ENCODE measurements around the gene BBS9.

Gene BBS9

DNA sequence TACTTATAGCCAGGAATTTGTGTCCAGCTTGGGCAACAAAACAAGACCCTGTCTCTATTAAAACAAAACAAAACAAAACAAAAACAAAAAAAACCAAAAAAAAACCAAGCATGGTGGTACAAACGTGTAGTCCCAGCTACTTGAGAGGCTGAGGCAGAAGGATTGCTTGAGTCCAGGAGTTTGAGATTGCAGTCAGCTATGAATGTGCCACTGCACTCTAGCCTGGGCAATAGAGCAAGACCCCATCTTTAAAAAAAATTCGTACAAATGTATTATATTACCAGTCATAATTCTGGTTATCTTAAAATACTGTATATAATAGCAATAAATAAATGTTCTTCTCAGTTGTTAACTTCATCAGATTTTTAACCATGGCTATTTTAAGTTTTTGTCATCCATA, 2.3 kb upstream of the BBS9 start:
- no peak for DNase-seq (ENCODE audit: low read depth)

DNA sequence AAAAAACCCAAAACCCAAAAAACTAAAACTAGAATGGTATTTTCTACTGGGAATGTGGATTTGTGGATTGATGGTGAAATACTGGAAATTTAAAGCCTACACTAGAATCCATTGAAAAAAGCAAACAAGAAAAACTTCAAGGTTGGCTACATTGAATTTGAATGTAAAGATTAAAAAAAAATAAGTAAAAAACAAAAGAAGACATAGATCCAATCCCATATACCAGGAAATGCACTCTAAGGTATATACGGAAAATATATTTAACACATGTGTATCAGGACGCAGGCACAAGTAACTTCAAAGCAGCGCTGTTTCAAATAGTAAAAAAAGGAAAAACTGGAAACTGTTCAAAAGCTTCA, 754 bp upstream of the BBS9 start:
- DNase-seq (ENCODE audit: low read depth): no peak

DNA sequence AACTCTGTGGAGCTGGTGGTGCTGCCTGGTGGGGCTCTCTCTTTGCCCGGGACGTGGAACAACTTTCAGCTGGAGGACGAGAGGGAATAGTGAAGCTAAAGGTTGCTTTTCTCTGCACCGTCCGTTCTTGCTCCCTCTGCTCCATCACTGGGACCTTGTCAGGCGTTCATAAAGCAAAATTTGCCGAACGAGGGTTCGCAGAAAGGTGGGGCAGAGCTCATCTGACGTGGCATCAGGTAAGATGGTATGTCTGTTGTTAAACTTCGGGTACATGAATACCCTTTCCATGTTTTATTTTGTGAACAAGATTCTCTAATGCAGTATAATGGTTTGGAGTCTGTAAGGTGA, 416 bp downstream of the BBS9 start:
- DNase-seq (ENCODE audit: low read depth): peak; percentile 4

DNA sequence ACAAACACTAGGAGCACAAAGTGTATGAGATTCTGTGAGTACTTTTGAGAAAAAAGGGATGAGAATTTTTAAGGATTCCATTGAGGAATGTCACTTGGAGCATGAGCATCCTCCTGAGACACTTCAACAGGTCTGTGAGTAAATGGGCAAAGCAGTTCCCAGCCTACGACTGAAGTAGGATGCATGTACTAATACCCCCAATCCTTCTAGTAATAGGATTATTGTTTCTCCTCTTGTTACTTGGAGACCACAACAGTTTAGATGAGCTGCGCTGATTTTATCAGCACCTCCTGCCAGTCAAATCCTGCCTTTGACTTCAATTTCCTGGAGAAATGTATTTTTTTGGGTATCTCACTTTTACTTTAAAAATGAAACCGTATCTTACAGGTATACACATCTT, 820 bp downstream of the BBS9 start:
- peak; percentile 6 for DNase-seq (ENCODE audit: low read depth)

DNA sequence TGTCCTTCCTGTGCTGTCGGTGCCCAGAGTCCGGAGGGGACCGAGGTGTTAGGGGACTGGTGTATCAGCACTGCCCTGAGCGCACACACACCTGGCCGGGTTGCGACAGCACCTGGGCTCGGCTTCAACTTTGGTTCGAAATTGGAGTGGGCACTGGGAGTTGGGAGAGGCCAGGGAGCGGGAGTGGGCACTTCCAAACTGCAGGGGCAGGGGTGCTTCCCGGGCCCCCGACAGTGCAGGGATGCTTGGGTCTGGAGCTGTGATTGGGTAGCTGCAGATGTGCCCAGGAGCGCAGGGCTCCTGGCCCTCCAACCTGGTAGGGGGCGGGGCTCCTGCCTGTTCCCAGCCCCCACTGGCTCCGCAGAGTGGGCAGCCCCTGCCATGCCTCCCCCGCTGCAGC, 7.7 kb downstream of the BBS9 start:
- DNase-seq (ENCODE audit: low read depth): no peak

DNA sequence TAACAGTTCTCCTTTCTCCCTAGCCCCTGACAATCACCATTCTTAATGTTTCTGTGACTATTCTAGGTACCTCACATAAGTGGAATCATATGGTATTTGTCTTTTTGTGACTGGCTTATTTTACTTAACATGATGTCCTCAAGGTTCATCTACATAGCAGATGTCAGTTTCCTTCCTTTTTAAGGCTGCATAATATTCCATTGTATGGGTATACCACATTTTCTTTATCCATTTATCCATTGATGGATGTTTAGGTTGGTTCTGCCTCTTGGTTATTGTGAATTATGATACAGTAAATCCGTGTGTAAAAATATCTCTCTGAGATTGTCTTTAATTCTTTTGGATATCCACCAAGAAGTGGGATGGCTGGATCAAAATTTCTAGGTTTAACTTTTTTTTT, 13.2 kb downstream of the BBS9 start:
- no peak for DNase-seq (ENCODE audit: low read depth)

DNA sequence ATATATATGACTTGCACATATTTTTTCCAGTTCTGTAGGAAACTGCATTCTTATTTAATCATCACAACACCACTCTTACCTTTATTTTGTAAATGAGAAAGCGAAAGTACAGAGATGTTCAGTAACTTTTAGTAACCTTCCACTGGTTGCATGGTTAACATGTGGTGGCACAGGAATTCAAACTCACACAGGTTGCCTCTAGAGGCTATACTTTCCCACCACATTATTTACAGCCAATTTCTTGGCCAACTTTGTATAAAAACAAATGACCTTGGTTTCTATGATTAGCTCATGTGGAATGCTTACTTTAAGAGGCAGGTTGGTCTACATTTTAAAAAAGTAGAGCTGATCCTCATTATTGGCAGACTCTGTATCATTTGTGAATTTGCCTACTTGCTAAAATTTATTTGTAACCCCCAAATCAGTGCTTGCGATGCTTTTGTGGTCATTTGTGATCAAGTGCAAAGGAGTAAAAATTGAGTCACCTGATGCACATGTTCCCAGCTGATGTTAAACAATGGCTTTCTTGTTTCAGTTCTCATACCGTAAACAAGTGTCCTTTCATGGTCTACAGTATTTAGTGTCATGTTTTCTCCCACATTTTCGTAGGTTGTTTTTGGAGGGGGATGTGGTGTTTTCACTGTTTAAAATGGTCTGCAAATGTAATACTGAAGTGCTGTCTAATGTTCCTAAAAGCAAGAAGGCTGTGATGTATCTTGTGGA, 14.8 kb downstream of the BBS9 start:
- peak; percentile 72 for DNase-seq (ENCODE audit: low read depth)

DNA sequence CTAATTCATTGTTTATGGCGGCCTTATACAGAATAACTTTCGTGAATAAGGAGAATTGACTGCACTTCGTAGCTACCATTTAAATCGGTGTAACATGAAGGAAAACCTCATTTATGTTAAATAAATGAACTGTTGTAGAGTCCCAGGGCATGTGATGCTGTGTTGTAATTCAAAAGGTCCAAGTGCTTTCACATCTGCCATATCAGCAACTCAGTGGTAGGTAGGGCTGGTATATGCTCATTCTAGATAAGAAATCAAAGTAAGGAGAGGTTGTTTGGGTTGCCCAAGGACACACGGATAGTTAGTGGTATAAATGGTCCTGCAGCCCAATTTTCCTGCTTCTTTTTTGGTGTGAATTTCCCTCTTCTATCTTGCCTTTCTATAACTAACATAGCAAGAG, 15.8 kb downstream of the BBS9 start:
- no peak for DNase-seq (ENCODE audit: low read depth)

DNA sequence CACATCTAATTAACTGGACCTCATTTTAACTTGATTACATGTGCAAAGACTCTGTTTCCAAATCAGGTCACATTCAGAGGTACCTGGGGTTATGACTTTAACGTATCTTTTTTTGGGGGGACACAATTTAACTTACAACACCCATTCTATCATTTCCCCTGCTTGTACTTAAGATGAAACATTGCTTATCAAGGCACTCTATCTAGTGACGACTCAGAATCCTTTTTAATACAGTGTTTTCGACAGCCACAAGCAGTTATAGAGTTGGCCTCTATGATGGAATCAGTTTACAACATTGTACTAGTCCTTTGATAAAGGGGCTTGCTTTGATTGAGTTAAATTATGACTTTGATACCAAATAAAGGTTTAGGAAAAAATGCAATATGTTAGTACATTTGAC, 22.7 kb downstream of the BBS9 start:
- no peak for DNase-seq (ENCODE audit: low read depth)

DNA sequence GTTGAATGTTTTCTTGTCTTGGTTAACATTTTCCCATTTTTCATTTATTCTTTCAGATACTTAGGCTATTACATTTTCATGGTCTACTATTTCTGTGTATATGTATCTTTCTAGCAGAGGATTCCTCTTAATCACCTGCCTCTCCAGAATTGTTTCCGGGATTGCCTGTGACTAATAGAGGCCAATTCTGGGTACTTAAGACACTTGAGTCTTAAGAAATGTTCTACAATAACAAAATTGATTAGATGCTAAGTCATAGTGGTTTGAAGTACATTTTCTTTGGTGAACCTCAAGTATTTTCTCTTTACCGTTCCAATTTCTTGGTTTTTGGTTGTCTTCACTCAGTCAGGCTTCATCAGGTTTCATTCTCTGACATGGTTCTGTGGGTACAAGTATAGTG, 26.4 kb downstream of the BBS9 start:
- DNase-seq (ENCODE audit: low read depth): peak; percentile 79

DNA sequence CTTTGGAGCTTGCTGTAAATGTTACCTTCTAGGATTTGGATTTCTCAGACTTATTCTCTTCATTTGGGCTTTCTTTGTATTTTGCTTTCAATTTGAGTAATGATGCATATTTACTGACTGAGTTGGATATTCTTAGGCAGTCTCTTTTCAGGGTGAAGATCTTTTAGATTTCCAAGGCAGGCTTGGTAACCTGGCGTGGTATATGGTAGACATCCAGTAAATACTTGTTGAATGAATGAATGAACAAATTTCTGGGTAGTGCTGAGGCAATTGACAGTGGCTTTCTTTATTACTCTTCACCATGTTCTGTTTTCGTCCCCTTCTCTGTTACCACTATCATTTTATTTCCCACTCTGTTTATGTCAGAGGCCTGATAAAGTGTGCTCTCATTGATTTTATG, 27.1 kb downstream of the BBS9 start:
- DNase-seq (ENCODE audit: low read depth): no peak

DNA sequence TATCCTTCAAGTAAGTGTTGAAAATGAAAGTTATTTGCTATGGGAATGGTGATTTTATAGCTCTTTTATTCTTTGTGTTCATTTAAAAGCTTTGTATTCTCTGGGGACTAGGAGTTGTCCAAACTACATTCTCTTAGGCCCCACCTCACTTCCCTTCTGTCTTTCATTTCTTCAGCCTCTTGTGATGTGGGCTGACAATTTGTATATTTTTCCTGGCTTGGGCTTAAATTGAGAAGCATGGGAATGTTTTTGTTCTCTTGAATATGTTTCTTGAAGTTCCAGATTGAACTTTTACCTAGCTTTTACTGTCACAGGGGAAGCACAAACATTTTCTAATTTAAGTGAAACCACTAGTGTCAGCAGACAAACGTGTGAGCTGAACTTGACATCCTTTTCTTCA, 27.9 kb downstream of the BBS9 start:
- DNase-seq (ENCODE audit: low read depth): peak; percentile 28

DNA sequence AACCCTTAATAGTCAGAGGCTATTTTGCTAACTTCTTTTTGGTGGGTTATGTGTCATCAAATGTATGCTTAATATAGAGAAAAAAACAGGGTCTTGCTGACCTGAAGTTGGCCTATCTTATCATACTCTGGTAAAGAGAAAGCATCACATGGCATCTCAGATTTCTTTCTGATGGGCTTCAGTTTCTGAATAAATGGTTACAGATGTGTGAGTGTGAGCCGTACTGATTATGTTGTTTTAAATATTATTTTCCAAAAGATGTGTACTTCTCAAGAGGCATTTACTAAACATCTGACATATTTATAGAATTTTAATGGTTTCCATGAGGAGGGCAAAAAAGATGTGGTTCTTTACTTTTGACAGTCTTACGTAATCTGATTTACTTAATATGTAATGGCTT, 28.4 kb downstream of the BBS9 start:
- DNase-seq (ENCODE audit: low read depth): peak; percentile 33

DNA sequence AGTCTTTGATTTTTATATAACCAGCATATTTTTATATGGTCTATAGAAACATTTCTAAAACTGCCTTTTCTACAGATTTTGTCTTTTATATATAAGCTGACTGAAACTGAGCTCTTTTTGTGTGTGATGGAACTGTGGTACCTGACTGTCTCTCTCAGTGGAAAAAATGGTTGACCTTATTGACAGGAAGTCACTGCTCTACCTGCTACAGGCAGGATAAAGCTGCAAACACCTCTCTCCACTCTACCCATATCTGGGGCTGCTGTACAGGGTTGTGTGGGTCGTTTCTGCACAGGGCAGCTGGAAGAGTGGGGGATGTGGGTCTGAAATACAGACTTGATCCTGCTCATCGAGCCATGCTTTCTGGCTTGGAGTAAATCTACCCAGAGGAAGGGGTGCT, 48.5 kb downstream of the BBS9 start:
- DNase-seq (ENCODE audit: low read depth): no peak

DNA sequence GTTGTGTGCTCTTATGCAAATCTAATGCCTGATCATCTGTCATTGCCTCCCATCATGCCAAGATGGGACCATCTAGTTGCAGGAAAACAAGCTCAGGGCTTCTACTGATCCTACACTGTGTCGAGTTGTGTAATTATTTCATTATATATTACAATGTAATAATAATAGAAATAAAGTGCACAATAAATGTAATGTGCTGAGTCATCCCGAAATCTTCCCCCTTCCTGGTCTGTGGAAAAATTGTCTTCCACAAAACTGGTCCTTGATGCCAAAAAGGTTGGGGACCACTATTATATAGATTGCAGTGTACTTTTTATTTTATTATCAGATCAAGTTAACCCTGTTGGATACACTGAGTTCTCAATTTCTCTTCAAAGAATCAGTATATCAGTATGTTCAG, 50.2 kb downstream of the BBS9 start:
- DNase-seq (ENCODE audit: low read depth): no peak

DNA sequence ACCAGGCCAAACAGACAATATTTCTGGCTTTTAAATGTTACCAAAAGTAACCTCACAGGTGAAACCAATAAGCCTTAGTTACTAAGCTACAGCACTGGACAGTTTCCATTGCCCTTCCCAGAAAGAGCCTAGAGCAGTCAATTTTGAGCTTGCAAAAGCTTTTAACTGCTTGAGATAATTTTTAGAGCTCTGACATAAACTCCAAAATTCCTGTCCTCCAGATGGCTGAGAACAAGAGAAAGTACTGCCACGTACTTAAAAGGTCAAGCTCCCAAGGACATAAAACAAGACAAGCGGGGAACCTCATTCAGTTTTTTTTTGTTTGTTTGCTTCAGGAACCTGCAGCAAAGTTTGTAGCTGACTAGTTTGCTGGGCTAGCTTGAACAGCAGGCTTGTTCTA, 54.1 kb downstream of the BBS9 start:
- DNase-seq (ENCODE audit: low read depth): no peak

DNA sequence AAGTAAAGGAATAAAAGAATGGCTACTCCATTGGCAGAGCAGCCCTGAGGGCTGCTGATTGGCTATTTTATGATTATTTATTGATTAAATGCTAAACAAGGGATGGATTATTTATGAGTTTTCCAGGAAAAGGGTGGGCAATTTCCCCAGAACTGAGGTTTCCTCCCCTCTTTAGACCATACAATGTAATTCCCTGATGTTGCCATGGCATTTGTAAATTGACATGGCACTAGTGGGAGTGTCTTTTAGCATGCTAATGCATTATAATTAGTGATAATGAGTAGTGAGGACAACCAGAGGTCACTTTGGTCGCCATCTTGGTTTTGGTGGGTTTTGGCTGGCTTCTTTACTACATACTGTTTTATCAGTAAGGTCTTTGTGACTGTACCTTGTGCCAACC, 55.5 kb downstream of the BBS9 start:
- no peak for DNase-seq (ENCODE audit: low read depth)

DNA sequence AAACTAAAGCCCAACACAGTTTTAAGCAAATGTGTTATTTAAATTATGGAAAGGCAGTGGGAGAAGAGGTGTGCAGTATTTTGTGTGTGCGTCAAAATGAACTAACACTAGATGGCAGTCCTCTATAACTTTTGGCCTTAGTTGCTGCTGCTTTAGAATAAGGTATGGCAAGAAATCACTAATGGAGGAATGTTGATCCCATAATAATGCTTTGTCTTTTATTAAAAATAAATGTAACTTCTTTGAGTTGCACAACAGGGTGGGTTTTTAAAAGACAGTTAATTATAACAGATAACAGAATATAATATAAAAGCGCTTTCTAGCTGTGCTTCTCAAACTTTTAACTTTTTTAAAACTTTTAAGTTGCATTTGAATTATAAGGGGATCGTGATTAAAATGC, 56.4 kb downstream of the BBS9 start:
- peak; percentile 62 for DNase-seq (ENCODE audit: low read depth)

DNA sequence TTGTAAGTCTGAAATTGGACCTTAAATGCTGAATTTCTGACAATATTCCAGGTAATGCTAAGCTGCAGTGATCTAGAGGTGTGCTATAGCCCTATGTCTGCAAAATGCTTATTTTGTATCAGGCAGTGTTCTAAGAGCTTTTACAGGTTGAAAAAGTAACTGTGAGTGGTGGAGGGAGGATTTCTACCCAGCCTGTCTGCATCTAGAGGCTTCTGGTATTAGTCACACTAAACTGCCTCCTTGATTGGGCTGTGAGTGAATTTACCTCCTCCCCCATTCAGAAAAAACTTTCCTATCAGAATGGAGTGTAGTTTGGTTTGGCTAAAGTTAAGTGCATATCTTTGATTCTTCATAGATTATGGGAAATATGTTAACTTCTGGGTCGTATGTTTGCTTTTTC, 56.8 kb downstream of the BBS9 start:
- DNase-seq (ENCODE audit: low read depth): peak; percentile 81

DNA sequence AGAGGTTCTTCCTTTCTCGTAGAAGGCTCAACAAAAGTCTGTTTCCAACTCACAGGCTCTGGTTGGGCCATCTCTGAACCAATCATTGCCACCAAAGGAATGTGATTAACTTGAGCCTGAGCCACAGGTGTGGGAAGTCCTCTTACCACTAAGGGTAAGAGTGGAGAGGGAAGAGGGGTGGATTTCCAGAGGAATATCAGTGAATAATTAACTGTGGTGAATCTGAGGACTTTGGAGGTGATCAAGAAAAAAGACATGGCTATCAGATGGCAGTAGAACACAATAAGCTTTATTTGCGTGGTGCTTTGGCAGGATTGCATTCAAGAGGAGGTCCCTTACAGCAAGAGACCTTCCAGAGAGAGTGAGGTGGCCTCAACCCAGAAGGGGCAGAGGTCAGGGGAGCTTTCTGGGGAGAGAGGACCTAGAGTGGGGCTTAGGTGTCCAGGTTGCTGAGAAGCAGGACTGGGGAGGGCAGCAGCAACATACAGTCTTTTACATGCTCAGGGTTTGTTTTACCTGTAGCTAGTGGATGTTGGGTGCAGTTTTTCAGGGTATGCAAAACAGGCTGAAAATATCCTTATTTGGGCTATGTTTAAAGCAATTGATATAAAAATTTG, 61.4 kb downstream of the BBS9 start:
- no peak for DNase-seq (ENCODE audit: low read depth)

DNA sequence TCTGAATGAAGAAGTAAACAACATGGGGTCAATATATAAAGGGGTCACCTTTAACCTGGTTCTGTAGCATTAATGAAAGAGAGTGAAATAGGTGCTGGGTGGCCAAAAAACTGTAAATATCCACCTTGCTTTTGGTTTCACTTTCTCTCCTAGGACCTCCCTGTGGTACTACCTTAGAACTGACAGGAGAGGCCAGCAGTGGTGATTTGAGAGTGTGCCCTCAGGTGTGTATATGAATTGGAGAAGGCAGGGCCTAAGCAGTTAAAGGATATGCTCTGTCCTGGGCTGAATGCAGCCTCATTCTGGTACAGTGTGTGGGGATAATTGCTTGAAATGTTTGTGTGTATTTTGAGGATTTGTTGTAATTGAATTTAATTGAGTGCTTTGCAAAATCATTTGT, 62.0 kb downstream of the BBS9 start:
- no peak for DNase-seq (ENCODE audit: low read depth)

DNA sequence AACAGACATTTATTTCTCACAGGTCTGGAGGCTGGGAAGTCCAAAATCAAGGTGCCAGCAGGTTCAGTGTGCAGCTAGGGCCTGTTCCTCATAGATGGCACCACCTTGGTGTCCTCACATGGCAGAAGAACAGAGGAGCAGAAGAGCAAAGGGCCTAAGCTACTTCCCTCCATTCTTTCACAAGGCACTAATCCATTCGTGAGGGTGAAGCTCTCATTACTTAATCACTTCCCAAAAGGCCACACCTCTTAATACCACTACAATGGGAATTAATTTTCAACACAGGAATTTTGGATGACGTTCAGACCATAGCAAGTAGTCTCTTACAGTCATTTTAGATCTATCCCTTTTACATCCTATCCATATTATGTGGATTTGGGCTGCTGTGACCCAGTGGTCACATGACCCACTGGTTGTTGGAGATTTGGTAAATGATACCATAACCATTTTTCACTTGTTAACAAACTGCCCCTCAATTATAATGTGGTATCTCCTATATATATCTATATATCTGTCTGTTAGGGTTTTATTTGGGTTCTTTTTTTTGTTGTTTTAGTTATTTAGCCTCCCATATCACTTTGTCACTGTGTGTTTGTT, 63.4 kb downstream of the BBS9 start:
- DNase-seq (ENCODE audit: low read depth): no peak

DNA sequence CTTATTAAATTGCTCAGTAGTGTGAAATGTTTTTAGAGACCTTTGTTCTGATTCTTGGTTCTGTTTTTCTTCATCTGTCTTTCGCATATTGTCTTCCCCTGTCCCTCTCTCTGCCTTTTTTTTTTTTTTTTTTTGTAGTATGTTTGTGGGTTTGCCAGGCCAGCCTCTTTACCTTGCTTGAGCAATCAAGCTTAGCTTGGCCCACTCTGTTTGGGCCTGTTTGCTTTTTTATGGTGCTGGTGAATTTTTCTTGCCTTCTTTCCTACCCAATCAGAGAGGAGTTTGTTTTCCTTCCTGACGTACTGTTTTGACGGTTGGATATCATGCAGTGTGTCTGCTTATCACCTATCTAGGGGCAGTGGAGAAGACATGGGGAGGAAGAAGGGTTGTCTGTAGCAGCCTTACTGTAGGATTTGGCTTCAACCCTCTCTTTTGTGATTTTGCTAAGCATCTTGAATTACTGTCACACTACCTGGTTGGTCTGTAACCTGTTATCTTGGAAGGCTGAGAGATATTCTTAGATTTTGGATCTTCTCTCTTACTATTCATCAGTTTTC, 64.0 kb downstream of the BBS9 start:
- DNase-seq (ENCODE audit: low read depth): no peak

DNA sequence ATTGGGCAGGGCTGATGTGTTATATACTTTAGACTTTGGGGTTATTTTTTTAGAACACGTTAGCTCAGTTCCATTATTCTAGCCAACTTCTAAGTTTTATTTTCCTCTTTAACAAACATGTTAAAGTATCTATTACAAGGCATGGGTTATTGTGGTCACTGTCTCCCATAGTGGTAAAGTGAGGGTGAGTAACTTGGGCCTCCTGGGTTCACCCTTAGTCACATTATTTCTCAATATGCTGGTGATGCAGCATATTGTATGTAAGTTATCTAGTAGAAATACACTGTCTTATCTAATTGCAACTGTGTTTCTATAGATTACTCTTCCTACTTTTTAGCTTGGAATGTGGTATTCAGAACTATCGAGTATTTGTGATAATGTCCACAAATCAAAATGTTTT, 65.9 kb downstream of the BBS9 start:
- DNase-seq (ENCODE audit: low read depth): peak; percentile 96
